ENCODE measurements around the gene HNMT.

Gene HNMT

GRCh38 chr2:138061961-138062360 lies 97.7 kb downstream of the HNMT start:
- H3K27me3 ChIP-seq (ENCODE audit: low read length): no peaks in the 10 kb centered on the region
- no peak overlapping the region for H3K4me3 ChIP-seq (ENCODE audit: insufficient read depth, low read length, poor library complexity, severe bottlenecking)
- no peak overlapping the region for H3K9ac ChIP-seq (ENCODE audit: low read length)
- no peak overlapping the region for H3K4me2 ChIP-seq (ENCODE audit: low read depth, low read length, poor library complexity, severe bottlenecking)
- H2AFZ ChIP-seq (ENCODE audit: low read depth, low read length, severe bottlenecking): no peak overlapping the region
- no peaks in the 10 kb centered on the region for H3K79me2 ChIP-seq (ENCODE audit: insufficient read depth, low read length)
- no peaks in the 10 kb centered on the region for H3F3A ChIP-seq (ENCODE audit: insufficient read depth)
- no peaks in the 10 kb centered on the region for H3K9me2 ChIP-seq (replicated peaks; ENCODE audit: insufficient read depth, low read length)
- TF ChIP-seq CTCF (IDR thresholded peaks at IDR 0.05; ENCODE audit: insufficient read depth, low read length, poor library complexity, severe bottlenecking): no peak
- no peak for TF ChIP-seq EZH2phosphoT487 (conservative IDR thresholded peaks at IDR 0.05; ENCODE audit: low read length)
- no peak overlapping the region for H3K27ac ChIP-seq (ENCODE audit: low read depth, low read length)
- no peaks in the 10 kb centered on the region for H3K36me3 ChIP-seq (ENCODE audit: low read length)
- H3K9me3 ChIP-seq (ENCODE audit: insufficient read depth, low read length): no peaks in the 10 kb centered on the region
- no peaks in the 10 kb centered on the region for H4K20me1 ChIP-seq (ENCODE audit: low read depth, low read length)

GRCh38 chr2:138063181-138063580 lies 98.9 kb downstream of the HNMT start:
- Histone ChIP-seq H3K4me3 (ENCODE audit: insufficient read depth, low read length, poor library complexity, severe bottlenecking) (no peak overlapping the region), H3K9me3 (ENCODE audit: insufficient read depth, low read length) (no peaks in the 10 kb centered on the region), H2AFZ (ENCODE audit: low read depth, low read length, severe bottlenecking) (no peak overlapping the region), H3K9me2 (replicated peaks; ENCODE audit: insufficient read depth, low read length) (no peaks in the 10 kb centered on the region), H3F3A (ENCODE audit: insufficient read depth) (no peaks in the 10 kb centered on the region), H3K27ac (ENCODE audit: low read depth, low read length) (no peak overlapping the region), H3K4me2 (ENCODE audit: low read depth, low read length, poor library complexity, severe bottlenecking) (no peak overlapping the region), H3K27me3 (ENCODE audit: low read length) (no peaks in the 10 kb centered on the region), H4K20me1 (ENCODE audit: low read depth, low read length) (no peaks in the 10 kb centered on the region), H3K9ac (ENCODE audit: low read length) (no peak overlapping the region), H3K36me3 (ENCODE audit: low read length) (no peaks in the 10 kb centered on the region), H3K79me2 (ENCODE audit: insufficient read depth, low read length) (no peaks in the 10 kb centered on the region)
- TF ChIP-seq CTCF (IDR thresholded peaks at IDR 0.05; ENCODE audit: insufficient read depth, low read length, poor library complexity, severe bottlenecking) (no peak), EZH2phosphoT487 (conservative IDR thresholded peaks at IDR 0.05; ENCODE audit: low read length) (no peak)
